ENCODE results near the gene PCCA. TPM values are rescaled to one million over a fixed set of nuclear protein-coding genes. Genes with fewer than 3 reads are reported as not detected.
"Not testable (repeated sequence)": the region's sequence is repeated elsewhere in the genome, so short reads cannot be mapped to it uniquely, and the experiment has no call there.

The PCCA gene
- total RNA-seq, 1 donor from 2014 or later, result 229 TPM

DNA sequence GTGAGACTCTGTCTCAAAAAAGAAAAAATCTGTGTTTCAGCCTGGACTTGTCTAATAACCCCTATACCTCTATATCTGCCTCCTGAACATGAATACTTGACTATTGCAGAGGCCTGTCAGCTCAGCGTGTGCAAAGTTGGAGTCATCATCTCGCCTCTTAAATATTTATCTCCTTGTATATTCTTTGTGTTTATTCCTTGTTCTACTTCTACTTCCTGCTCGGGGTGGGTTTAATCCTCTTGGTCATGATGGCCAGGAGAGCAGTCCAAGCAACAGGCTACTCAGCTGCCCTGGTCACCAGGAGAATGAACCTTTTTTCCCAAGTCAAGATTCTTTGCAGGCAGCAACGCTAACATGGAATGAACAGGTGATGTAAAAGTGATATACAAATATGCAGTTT is 119.1 kb downstream of the PCCA start:
- Histone ChIP-seq H3K4me3 (ENCODE audit: low read length in 3 of 3) (no peak overlapping the region), H3K9ac (ENCODE audit: low read depth in 1 of 3, low read length in 3 of 3) (no peak overlapping the region), H3K4me1 (ENCODE audit: control insufficient read depth in 3 of 3, insufficient read depth in 3 of 3, low read length in 3 of 3) (no peaks in the 10 kb centered on the region), H3K36me3 (ENCODE audit: control insufficient read depth in 3 of 3, insufficient read depth in 3 of 3, low read length in 3 of 3) (peaks cover 0 to 2% (median 2%) of the 10 kb centered on the region in 3 donors), H3K27ac (ENCODE audit: low read depth, low read length) (no peak overlapping the region), H3K9me3 (ENCODE audit: control insufficient read depth in 3 of 3, low read length in 3 of 3) (no peaks in the 10 kb centered on the region), H3K27me3 (ENCODE audit: control insufficient read depth in 3 of 3, insufficient read depth in 3 of 3, low read length in 3 of 3) (no peaks in the 10 kb centered on the region)

DNA sequence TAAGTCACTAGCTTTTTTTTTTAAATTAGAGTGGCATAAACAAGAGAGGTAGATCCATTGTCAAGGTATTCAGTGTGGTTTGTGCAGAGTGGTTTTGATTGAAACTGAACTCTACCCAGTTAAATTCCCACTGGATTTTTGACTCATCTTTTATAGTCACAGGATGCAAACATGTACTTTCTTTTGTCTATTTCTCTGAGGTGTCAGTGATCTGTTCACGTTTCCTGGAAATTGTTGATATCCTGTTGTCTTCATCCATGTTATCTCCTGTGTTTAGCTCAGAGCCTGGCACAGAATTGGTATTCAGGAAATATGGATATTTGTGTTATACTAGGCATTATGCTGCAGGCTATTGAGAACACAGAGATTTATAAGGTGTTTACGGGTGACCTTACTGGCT is 119.7 kb downstream of the PCCA start:
- peaks cover 0 to 2% (median 2%) of the 10 kb centered on the region in 3 donors for H3K36me3 ChIP-seq (ENCODE audit: control insufficient read depth in 3 of 3, insufficient read depth in 3 of 3, low read length in 3 of 3)
- no peaks in the 10 kb centered on the region for H3K4me1 ChIP-seq (ENCODE audit: control insufficient read depth in 3 of 3, insufficient read depth in 3 of 3, low read length in 3 of 3)
- H3K27ac ChIP-seq (ENCODE audit: low read depth, low read length), result no peak overlapping the region
- H3K27me3 ChIP-seq (ENCODE audit: control insufficient read depth in 3 of 3, insufficient read depth in 3 of 3, low read length in 3 of 3), result no peaks in the 10 kb centered on the region
- no peak overlapping the region for H3K4me3 ChIP-seq (ENCODE audit: low read length in 3 of 3)
- H3K9me3 ChIP-seq (ENCODE audit: control insufficient read depth in 3 of 3, low read length in 3 of 3), result no peaks in the 10 kb centered on the region
- no peak overlapping the region for H3K9ac ChIP-seq (ENCODE audit: low read depth in 1 of 3, low read length in 3 of 3)

DNA sequence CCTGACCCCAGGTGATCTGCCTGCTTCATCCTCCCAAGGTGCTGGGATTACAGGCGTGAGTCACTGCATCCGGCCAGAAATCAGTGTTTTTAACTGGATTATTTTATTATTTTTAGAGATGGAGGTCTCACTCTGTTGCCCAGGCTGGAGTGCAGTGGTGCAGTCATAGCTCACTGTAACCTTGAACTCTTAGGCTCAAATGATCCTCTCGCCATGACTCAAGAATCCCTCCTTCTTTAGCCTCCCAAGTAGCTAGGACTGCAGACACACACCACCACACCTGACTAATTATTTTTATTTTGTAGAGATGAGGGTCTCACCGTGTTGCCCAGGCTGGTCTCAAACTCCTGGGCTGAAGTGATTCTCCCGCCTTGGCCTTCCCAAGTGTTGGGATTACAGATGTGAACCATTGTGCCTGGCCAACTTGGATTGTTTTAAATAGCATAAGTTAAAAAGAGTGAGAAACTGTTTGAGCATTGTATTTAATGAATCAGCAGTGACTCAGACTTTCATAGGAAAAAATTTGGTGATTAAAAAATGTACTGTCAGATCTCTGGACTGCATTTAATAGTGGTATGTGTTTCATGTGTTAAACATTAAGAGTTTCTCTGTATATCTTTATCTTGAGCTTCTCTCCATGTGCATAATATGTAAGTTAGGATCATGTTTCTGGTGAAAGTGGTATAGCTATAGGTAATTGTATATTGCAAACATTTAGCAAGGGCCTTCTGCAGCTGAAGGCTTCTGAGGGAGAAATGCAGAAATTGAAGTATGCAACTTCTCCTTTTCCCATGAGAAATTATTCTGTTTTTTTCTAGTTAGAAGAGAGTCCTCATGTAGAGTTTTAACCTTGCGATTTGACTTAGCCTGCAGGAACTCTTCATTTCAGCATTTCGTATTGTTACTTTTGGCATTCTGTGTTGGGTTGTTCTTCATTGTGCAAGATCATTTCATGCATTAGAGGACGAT is 121.2 kb downstream of the PCCA start:
- Histone ChIP-seq H3K4me3 (ENCODE audit: low read length in 3 of 3) (no peak overlapping the region), H3K27me3 (ENCODE audit: control insufficient read depth in 3 of 3, insufficient read depth in 3 of 3, low read length in 3 of 3) (no peaks in the 10 kb centered on the region), H3K4me1 (ENCODE audit: control insufficient read depth in 3 of 3, insufficient read depth in 3 of 3, low read length in 3 of 3) (no peaks in the 10 kb centered on the region), H3K9ac (ENCODE audit: low read depth in 1 of 3, low read length in 3 of 3) (no peak overlapping the region), H3K9me3 (ENCODE audit: control insufficient read depth in 3 of 3, low read length in 3 of 3) (no peaks in the 10 kb centered on the region), H3K36me3 (ENCODE audit: control insufficient read depth in 3 of 3, insufficient read depth in 3 of 3, low read length in 3 of 3) (peaks cover 0 to 2% (median 2%) of the 10 kb centered on the region in 3 donors), H3K27ac (ENCODE audit: low read depth, low read length) (no peak overlapping the region)

DNA sequence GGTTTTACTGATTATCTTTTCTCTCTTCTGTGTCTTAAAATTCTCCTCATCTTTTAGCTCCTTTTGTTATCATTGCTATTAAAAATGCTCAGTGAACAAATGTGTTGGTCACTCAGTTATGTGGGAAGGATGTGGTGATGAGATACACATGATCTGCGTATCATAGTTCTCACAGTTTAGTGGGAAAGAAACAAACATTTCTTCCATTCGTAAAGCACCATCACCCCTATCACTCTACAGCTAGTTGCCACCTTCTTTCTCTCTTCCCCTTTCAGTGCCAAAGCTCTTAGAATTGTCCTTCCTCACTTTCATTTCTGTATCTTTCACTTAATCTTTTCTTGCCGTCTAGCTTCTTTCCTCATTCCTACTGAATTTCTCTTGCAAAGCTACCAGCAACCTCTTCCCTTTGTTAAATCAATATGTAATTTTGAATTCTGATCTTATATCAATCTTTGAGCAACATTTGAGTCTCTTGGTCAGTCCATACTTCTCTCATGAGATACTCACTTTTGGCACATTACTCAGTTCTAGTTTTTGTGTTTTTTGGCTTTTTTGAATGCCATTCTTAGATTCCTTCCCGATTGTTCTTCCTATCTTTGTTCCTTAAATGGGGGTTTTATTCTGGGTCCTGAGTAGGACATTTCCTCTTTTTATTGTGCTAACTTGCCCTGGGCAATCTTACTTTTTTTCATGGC is 122.3 kb downstream of the PCCA start:
- Histone ChIP-seq H3K27me3 (ENCODE audit: control insufficient read depth in 3 of 3, insufficient read depth in 3 of 3, low read length in 3 of 3) (no peaks in the 10 kb centered on the region), H3K9ac (ENCODE audit: low read depth in 1 of 3, low read length in 3 of 3) (no peak overlapping the region), H3K36me3 (ENCODE audit: control insufficient read depth in 3 of 3, insufficient read depth in 3 of 3, low read length in 3 of 3) (peaks cover 0 to 5% (median 2%) of the 10 kb centered on the region in 3 donors), H3K4me1 (ENCODE audit: control insufficient read depth in 3 of 3, insufficient read depth in 3 of 3, low read length in 3 of 3) (no peaks in the 10 kb centered on the region), H3K27ac (ENCODE audit: low read depth, low read length) (no peak overlapping the region), H3K9me3 (ENCODE audit: control insufficient read depth in 3 of 3, low read length in 3 of 3) (no peaks in the 10 kb centered on the region), H3K4me3 (ENCODE audit: low read length in 3 of 3) (no peak overlapping the region)

DNA sequence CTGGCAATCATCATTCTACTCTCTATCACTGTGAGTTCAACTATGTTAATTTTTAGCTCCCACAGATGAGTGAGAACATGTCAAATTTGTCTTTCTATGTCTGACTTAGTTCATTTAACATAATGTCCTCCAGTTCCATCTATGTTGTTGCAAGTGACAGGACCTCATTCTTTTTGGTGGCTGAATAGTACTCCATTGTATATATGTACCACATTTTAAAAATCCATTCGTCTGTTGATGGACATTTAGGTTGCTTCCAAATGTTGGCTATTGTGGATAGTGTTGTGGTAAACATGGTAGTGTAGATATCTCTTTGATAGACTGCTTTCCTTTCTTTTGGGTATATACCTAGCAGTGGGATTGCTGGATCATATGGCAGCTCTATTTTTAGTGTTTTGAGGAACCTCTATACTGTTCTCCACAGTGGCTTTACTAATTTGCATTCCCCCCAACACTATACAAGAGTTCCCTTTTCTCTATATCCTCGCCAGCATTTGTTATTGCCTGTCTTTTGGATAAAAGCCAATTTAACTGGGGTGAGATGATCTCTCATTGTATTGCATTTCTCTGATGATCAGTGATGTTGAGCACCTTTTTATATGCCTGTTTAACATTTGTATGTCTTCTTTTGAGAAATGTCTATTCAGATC is 124.1 kb downstream of the PCCA start:
- no peak overlapping the region for H3K4me3 ChIP-seq (ENCODE audit: low read length in 3 of 3)

DNA sequence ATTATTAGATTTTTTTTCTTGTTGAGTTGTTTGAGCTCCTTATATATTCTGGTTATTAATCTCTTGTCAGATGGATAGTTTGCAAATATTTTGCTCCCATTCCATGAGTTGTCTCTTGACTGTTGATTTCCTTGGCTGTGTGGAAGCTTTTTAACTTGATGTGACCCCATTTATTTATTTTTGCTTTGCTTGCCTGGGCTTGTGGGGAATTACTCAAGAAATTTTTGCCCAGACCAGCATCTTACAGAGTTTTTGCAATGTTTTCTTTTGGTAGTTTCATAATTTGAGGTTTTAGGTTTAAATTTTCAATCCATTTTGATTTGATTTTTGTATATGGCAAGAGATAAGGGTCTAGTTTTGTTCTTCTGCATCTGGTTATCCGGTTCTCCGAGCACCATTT is 124.7 kb downstream of the PCCA start:
- Histone ChIP-seq H3K9ac (ENCODE audit: low read depth in 1 of 3, low read length in 3 of 3) (no peak overlapping the region), H3K27ac (ENCODE audit: low read depth, low read length) (no peak overlapping the region), H3K4me3 (ENCODE audit: low read length in 3 of 3) (no peak overlapping the region), H3K36me3 (ENCODE audit: control insufficient read depth in 3 of 3, insufficient read depth in 3 of 3, low read length in 3 of 3) (peaks cover 0 to 6% (median 0%) of the 10 kb centered on the region in 3 donors), H3K4me1 (ENCODE audit: control insufficient read depth in 3 of 3, insufficient read depth in 3 of 3, low read length in 3 of 3) (no peaks in the 10 kb centered on the region), H3K9me3 (ENCODE audit: control insufficient read depth in 3 of 3, low read length in 3 of 3) (no peaks in the 10 kb centered on the region), H3K27me3 (ENCODE audit: control insufficient read depth in 3 of 3, insufficient read depth in 3 of 3, low read length in 3 of 3) (no peaks in the 10 kb centered on the region)

More for the DNA sequence above, 124.1 kb downstream of the PCCA start:
- H3K27ac ChIP-seq (ENCODE audit: low read depth, low read length), result no peak overlapping the region
- no peaks in the 10 kb centered on the region for H3K9me3 ChIP-seq (ENCODE audit: control insufficient read depth in 3 of 3, low read length in 3 of 3)
- no peaks in the 10 kb centered on the region for H3K27me3 ChIP-seq (ENCODE audit: control insufficient read depth in 3 of 3, insufficient read depth in 3 of 3, low read length in 3 of 3)
- no peak overlapping the region for H3K9ac ChIP-seq (ENCODE audit: low read depth in 1 of 3, low read length in 3 of 3)
- no peaks in the 10 kb centered on the region for H3K4me1 ChIP-seq (ENCODE audit: control insufficient read depth in 3 of 3, insufficient read depth in 3 of 3, low read length in 3 of 3)
- H3K36me3 ChIP-seq (ENCODE audit: control insufficient read depth in 3 of 3, insufficient read depth in 3 of 3, low read length in 3 of 3), result peaks cover 0 to 6% (median 0%) of the 10 kb centered on the region in 3 donors

DNA sequence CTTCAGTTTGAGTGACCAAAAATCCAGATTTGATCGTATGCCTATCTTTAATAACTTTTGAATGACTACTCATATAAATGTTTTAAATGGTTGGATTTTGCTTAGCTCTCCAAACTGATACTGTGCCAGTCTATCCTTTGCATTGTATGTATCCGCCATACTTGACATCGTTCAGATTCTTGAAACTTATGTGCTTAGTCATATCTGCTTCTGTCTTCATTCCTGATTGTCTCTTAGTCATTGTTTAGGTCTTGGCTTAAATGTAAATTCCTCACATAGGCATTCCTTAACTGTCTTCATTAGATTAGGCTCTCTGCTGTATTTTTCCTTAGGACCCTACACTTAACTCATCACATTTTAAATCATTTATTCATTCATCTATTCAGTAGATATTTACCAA is 126.0 kb downstream of the PCCA start:
- H3K36me3 ChIP-seq (ENCODE audit: control insufficient read depth in 3 of 3, insufficient read depth in 3 of 3, low read length in 3 of 3), result peaks cover 0 to 6% (median 0%) of the 10 kb centered on the region in 3 donors
- H3K9ac ChIP-seq (ENCODE audit: low read depth in 1 of 3, low read length in 3 of 3), result no peak overlapping the region
- H3K27me3 ChIP-seq (ENCODE audit: control insufficient read depth in 3 of 3, insufficient read depth in 3 of 3, low read length in 3 of 3), result no peaks in the 10 kb centered on the region
- H3K9me3 ChIP-seq (ENCODE audit: control insufficient read depth in 3 of 3, low read length in 3 of 3), result no peaks in the 10 kb centered on the region
- no peak overlapping the region for H3K4me3 ChIP-seq (ENCODE audit: low read length in 3 of 3)
- no peaks in the 10 kb centered on the region for H3K4me1 ChIP-seq (ENCODE audit: control insufficient read depth in 3 of 3, insufficient read depth in 3 of 3, low read length in 3 of 3)
- no peak overlapping the region for H3K27ac ChIP-seq (ENCODE audit: low read depth, low read length)

DNA sequence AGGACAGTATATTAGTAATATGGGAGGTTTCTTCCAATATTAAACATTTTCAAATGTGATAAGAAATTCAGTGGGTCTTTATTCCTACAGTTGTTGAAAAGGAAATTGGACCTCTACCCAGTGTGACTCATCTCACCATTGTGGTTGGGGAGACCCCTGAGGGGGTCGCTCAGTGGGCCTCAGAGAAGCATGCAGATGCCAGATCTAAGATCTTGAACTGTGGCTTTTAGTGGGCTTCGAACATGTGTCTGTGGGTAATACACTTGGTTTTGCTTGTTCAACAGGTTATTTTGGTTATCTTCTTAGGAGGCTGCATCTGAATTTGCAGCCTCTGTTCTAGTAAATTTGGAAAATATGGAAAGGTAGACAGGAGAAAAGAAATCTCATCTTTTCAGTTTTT is 132.3 kb downstream of the PCCA start:
- Histone ChIP-seq H3K4me1 (ENCODE audit: control insufficient read depth in 3 of 3, insufficient read depth in 3 of 3, low read length in 3 of 3) (no peaks in the 10 kb centered on the region), H3K9me3 (ENCODE audit: control insufficient read depth in 3 of 3, low read length in 3 of 3) (no peaks in the 10 kb centered on the region), H3K4me3 (ENCODE audit: low read length in 3 of 3) (no peak overlapping the region), H3K9ac (ENCODE audit: low read depth in 1 of 3, low read length in 3 of 3) (no peak overlapping the region), H3K27ac (ENCODE audit: low read depth, low read length) (no peak overlapping the region), H3K36me3 (ENCODE audit: control insufficient read depth in 3 of 3, insufficient read depth in 3 of 3, low read length in 3 of 3) (peaks cover 0 to 2% (median 0%) of the 10 kb centered on the region in 3 donors), H3K27me3 (ENCODE audit: control insufficient read depth in 3 of 3, insufficient read depth in 3 of 3, low read length in 3 of 3) (no peaks in the 10 kb centered on the region)

DNA sequence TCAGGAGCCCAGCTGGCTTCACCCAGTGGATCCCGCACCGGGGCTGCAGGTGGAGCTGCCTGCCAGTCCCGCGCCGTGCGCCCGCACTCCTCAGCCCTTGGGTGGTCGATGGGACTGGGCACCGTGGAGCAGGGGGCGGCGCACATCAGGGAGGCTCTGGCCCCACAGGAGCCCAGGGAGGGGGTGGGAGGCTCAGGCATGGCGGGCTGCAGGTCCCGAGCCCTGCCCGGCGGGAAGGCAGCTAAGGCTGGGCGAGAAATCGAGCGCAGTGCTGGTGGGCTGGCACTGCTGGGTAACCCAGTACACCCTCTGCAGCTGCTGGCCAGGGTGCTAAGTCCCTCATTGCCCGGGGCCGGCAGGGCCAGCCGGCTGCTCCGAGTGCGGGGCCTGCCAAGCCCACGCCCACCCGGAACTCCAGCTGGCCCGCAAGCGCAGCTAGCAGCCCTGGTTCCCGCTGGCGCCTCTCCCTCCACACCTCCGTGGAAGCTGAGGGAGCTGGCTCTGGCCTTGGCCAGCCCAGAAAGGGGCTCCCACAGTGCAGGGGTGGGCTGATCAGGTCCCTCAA is 135.2 kb downstream of the PCCA start:
- not testable (repeated sequence) for H3K9ac ChIP-seq (ENCODE audit: low read depth in 1 of 3, low read length in 3 of 3); H3K4me1 ChIP-seq (ENCODE audit: control insufficient read depth in 3 of 3, insufficient read depth in 3 of 3, low read length in 3 of 3); H3K4me3 ChIP-seq (ENCODE audit: low read length in 3 of 3); H3K27me3 ChIP-seq (ENCODE audit: control insufficient read depth in 3 of 3, insufficient read depth in 3 of 3, low read length in 3 of 3); H3K9me3 ChIP-seq (ENCODE audit: control insufficient read depth in 3 of 3, low read length in 3 of 3); H3K27ac ChIP-seq (ENCODE audit: low read depth, low read length); H3K36me3 ChIP-seq (ENCODE audit: control insufficient read depth in 3 of 3, insufficient read depth in 3 of 3, low read length in 3 of 3)
